ENCODE results near the gene TESK2. TPM values are rescaled to one million over a fixed set of nuclear protein-coding genes. Genes with fewer than 3 reads are reported as not detected.

TESK2 gene
- total and polyA plus RNA-seq, 2 of the 13 experiments (the other 11 are each of a cell fraction or from before 2014, with no cell fraction given), result 5.5 to 9.6 TPM

DNA sequence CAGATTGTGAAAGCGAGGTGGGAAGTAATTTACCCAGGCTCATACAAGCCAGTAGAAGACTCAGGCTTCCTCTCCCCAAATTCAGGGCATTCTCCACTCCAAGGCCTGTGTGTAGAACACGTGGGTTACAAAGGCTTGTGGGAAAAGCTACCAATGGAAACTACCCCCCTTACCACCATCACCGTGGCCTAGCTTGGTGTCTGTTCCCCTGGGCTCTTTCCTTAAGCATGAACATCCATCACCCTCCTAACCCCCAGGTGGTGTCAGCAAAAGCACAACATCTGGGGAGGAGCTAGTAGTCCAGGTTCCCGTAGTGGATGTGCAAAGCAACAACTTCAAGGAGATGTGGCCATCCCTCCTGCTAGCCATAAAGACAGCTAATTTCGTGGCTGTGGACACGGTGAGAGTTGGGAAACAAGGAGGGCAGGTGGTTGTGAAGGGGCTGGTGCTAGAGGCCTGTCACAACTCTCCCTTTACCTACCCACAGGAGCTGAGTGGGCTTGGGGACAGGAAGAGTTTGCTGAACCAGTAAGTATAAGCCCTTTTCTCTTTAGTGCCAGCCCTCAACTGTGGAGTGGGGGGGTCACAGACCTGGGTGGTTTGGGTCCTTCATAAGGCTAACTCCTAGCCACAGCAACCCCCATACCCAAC lies 150.0 kb downstream of the TESK2 start:
- in situ Hi-C loops (cut with HindIII; ENCODE audit: extremely low pct_ligation_motif_present, low pct_unique_long_range_greater_than_20kb) (no loop called here), intact Hi-C loops (cut with micrococcal nuclease; ENCODE audit: unreplicated experiment) (loop anchor here (5.0 kb wide), 1 partner anchor 151 kb away; the partner anchor contains the start of gene TESK2)
- Histone ChIP-seq H3K79me2 (ENCODE audit: insufficient read depth, low read length) (peaks cover 27% of the 10 kb centered on the region), H3K9me3 (ENCODE audit: low read length) (no peaks in the 10 kb centered on the region), H3K4me1 (ENCODE audit: insufficient read depth, low read length) (peaks cover 49% of the 10 kb centered on the region), H3K9ac (ENCODE audit: insufficient read depth, low read depth, low read length) (peak overlapping the region; percentile 87), H3K36me3 (replicated peaks in 1 of 2; ENCODE audit: control insufficient read depth in 1 of 2, insufficient read depth in 2 of 2, low read length in 2 of 2) (peaks cover 15 to 36% of the 10 kb centered on the region in 2 experiments), H2AFZ (ENCODE audit: low read length) (no peak overlapping the region), H4K20me1 (ENCODE audit: insufficient read depth, low read length) (no peaks in the 10 kb centered on the region), H3K27ac (ENCODE audit: extremely low read length, insufficient read depth, low read length) (peak overlapping the region; percentile 91), H3K4me3 (replicated peaks in 1 of 3; ENCODE audit: insufficient read depth in 1 of 3, low read depth in 2 of 3, low read length in 3 of 3) (peak overlapping the region; percentile 68 to 83 (median 80)), H3K27me3 (ENCODE audit: control insufficient read depth in 1 of 2, insufficient read depth in 2 of 2, low read length in 2 of 2) (no peaks in the 10 kb centered on the region; a peak in 1 of 5 replicates), H3K4me2 (ENCODE audit: low read depth, low read length) (peak overlapping the region; percentile 88)
- ATAC-seq (0 out of 3 replicates have a peak, but pooled peaks have one; percentile 2), FAIRE-seq (peak; percentile 28), DNase-seq (ENCODE audit: low spot score) (peak; percentile 18)
- BruUV-seq (replicated peaks), result no TSS peak
- POLR2A ChIA-PET, result interaction anchor here (0.7 to 8.4 kb wide), 23 partner anchors 9 to 566 kb away, joined by 3 to 159 read pairs (median 10); partner anchors contain the start of genes AKR1A1, BTBD19, CCDC163 and EIF2B3
- WGBS (ENCODE audit: low lambda C conversion rate), result 6% methylated on average over 6 of the region's 6 CpGs
- CTCF ChIA-PET (ENCODE audit: low intra/inter-chr PET ratio, low total read pairs), result no interaction called here
- TF ChIP-seq ZNF441 (CRISPR knock-in tag; IDR thresholded peaks at IDR 0.05; ENCODE audit: borderline replicate concordance) (0 out of 2 replicates have a peak, but pooled peaks have one; percentile 4), ARNT2 (CRISPR knock-in tag; IDR thresholded peaks at IDR 0.05; ENCODE audit: low read depth) (no peak), ARID2 (CRISPR knock-in tag; IDR thresholded peaks at IDR 0.05; ENCODE audit: borderline replicate concordance) (0 out of 2 replicates have a peak, but pooled peaks have one; percentile 27), HIVEP1 (CRISPR knock-in tag; IDR thresholded peaks at IDR 0.05) (no peak), RBM22 (optimal IDR thresholded peaks at IDR 0.05; ENCODE audit: low read length) (peak; percentile 14), ZSCAN30 (CRISPR knock-in tag; IDR thresholded peaks at IDR 0.05) (0 out of 2 replicates have a peak, but pooled peaks have one; percentile 19), ZNF747 (CRISPR knock-in tag; IDR thresholded peaks at IDR 0.05; ENCODE audit: borderline replicate concordance) (0 out of 2 replicates have a peak, but pooled peaks have one; percentile 14), MXD4 (CRISPR knock-in tag; IDR thresholded peaks at IDR 0.05) (peak; percentile 11; the same call in 1 of the 2 replicates), ZNF660 (CRISPR knock-in tag; IDR thresholded peaks at IDR 0.05; ENCODE audit: borderline replicate concordance, low read depth) (0 out of 2 replicates have a peak, but pooled peaks have one; percentile 42), POLR2A (IDR thresholded peaks at IDR 0.05; ENCODE audit: insufficient read depth in 1 of 2, low read depth in 2 of 2, low read length in 2 of 2) (peak in 1 of 2 experiments; percentile 27; a peak in 1 of 4 replicates), ZNF788 (CRISPR knock-in tag; IDR thresholded peaks at IDR 0.05; ENCODE audit: borderline replicate concordance) (0 out of 2 replicates have a peak, but pooled peaks have one; percentile 37), ZNF572 (CRISPR knock-in tag; IDR thresholded peaks at IDR 0.05) (0 out of 2 replicates have a peak, but pooled peaks have one; percentile 41), SRF (IDR thresholded peaks at IDR 0.05; ENCODE audit: low read depth, low read length) (no peak)
- TF ChIP-seq, protein P1, sequence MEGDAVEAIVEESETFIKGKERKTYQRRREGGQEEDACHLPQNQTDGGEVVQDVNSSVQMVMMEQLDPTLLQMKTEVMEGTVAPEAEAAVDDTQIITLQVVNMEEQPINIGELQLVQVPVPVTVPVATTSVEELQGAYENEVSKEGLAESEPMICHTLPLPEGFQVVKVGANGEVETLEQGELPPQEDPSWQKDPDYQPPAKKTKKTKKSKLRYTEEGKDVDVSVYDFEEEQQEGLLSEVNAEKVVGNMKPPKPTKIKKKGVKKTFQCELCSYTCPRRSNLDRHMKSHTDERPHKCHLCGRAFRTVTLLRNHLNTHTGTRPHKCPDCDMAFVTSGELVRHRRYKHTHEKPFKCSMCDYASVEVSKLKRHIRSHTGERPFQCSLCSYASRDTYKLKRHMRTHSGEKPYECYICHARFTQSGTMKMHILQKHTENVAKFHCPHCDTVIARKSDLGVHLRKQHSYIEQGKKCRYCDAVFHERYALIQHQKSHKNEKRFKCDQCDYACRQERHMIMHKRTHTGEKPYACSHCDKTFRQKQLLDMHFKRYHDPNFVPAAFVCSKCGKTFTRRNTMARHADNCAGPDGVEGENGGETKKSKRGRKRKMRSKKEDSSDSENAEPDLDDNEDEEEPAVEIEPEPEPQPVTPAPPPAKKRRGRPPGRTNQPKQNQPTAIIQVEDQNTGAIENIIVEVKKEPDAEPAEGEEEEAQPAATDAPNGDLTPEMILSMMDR (CRISPR knock-in tag; IDR thresholded peaks at IDR 0.05), result peak; percentile 58
- TF ChIP-seq, protein P2, sequence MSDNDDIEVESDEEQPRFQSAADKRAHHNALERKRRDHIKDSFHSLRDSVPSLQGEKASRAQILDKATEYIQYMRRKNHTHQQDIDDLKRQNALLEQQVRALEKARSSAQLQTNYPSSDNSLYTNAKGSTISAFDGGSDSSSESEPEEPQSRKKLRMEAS (IDR thresholded peaks at IDR 0.05), result 0 out of 2 replicates have a peak, but pooled peaks have one; percentile 40
- TF ChIP-seq, protein P3, sequence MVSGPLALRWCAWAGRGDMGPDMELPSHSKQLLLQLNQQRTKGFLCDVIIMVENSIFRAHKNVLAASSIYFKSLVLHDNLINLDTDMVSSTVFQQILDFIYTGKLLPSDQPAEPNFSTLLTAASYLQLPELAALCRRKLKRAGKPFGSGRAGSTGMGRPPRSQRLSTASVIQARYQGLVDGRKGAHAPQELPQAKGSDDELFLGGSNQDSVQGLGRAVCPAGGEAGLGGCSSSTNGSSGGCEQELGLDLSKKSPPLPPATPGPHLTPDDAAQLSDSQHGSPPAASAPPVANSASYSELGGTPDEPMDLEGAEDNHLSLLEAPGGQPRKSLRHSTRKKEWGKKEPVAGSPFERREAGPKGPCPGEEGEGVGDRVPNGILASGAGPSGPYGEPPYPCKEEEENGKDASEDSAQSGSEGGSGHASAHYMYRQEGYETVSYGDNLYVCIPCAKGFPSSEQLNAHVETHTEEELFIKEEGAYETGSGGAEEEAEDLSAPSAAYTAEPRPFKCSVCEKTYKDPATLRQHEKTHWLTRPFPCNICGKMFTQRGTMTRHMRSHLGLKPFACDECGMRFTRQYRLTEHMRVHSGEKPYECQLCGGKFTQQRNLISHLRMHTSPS (CRISPR knock-in tag; IDR thresholded peaks at IDR 0.05; ENCODE audit: low read depth), result 0 out of 2 replicates have a peak, but pooled peaks have one; percentile 27
- TF ChIP-seq, protein P4, sequence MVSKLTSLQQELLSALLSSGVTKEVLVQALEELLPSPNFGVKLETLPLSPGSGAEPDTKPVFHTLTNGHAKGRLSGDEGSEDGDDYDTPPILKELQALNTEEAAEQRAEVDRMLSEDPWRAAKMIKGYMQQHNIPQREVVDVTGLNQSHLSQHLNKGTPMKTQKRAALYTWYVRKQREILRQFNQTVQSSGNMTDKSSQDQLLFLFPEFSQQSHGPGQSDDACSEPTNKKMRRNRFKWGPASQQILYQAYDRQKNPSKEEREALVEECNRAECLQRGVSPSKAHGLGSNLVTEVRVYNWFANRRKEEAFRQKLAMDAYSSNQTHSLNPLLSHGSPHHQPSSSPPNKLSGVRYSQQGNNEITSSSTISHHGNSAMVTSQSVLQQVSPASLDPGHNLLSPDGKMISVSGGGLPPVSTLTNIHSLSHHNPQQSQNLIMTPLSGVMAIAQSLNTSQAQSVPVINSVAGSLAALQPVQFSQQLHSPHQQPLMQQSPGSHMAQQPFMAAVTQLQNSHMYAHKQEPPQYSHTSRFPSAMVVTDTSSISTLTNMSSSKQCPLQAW (CRISPR knock-in tag; IDR thresholded peaks at IDR 0.05), result 0 out of 2 replicates have a peak, but pooled peaks have one; percentile 15
